Activated CD4-positive, CD25-positive, alpha-beta regulatory T cell treated with anti-CD3 and anti-CD28 coated beads, Interleukin-2, amount 50 U/mL, for 16 hours (primary cell): Measurements from ENCODE around the gene TGFBI.

Source experiments
- DNase-seq: peaks from one replicate; pipeline ENCODE4 v3.0.0-alpha.2; 2020; ENCODE audit warnings: low read depth, low spot score

TGFBI gene

GRCh38 chr5:136028782-136029742 lies at the start of gene TGFBI:
Gene TGFBI (plus strand): TSS chr5:136028988. CDS start chr5:136029056, 68 bp downstream.
- DNase-seq: no peak

- no peak for DNase-seq
These were observed 49.8 kb upstream of the TGFBI start for GRCh38 chr5:135978993-135979392.

GRCh38 chr5:135979510-135979909 lies 49.3 kb upstream of the TGFBI start:
- DNase-seq: no peak

- DNase-seq: no peak
These were observed 48.2 kb upstream of the TGFBI start for GRCh38 chr5:135980620-135981019.

GRCh38 chr5:135985951-135986350 lies 42.8 kb upstream of the TGFBI start:
- DNase-seq: no peak

- no peak for DNase-seq
These were observed 42.4 kb upstream of the TGFBI start for GRCh38 chr5:135986401-135986800.

GRCh38 chr5:135986891-135987401 lies 41.8 kb upstream of the TGFBI start:
- DNase-seq: no peak

- no peak for DNase-seq
These were observed 40.2 kb upstream of the TGFBI start for GRCh38 chr5:135988546-135988945.

- DNase-seq: no peak
These were observed 39.1 kb upstream of the TGFBI start for GRCh38 chr5:135989686-135990085.

- DNase-seq: no peak
These were observed 38.1 kb upstream of the TGFBI start for GRCh38 chr5:135990528-135991255.

GRCh38 chr5:135991429-135991828 lies 37.4 kb upstream of the TGFBI start:
- no peak for DNase-seq

- no peak for DNase-seq
These were observed 35.4 kb upstream of the TGFBI start for GRCh38 chr5:135993335-135993879.

GRCh38 chr5:135993880-135994636 lies 34.7 kb upstream of the TGFBI start:
- DNase-seq: no peak

- no peak for DNase-seq
These were observed 32.8 kb upstream of the TGFBI start for GRCh38 chr5:135995976-135996375.

GRCh38 chr5:135996611-135997010 lies 32.2 kb upstream of the TGFBI start:
- no peak for DNase-seq

GRCh38 chr5:135997673-135998335 lies 31.0 kb upstream of the TGFBI start:
- no peak for DNase-seq

GRCh38 chr5:135998889-135999288 lies 29.9 kb upstream of the TGFBI start:
- DNase-seq: no peak

GRCh38 chr5:135999406-136000139 lies 29.2 kb upstream of the TGFBI start:
- no peak for DNase-seq

GRCh38 chr5:136000147-136000546 lies 28.6 kb upstream of the TGFBI start:
- no peak for DNase-seq

GRCh38 chr5:136000932-136001331 lies 27.9 kb upstream of the TGFBI start:
- no peak for DNase-seq
